Retinal pigment epithelial cell (primary cell): ENCODE data around the gene CNTN5.

Experiments used
- DNase-seq: peaks from one replicate; pipeline ENCODE4 v3.0.0-alpha.2; 2010; ENCODE audit warnings: low read depth
- H3K4me3 ChIP-seq: 2 replicates; pipeline ENCODE4 v1.5.1; 2011; ENCODE audit warnings: mild to moderate bottlenecking, low read length, control low read depth, moderate library complexity
- CTCF ChIP-seq: conservative IDR thresholded peaks from 2 replicates; pipeline ENCODE4 v1.5.1; 2011; ENCODE audit warnings: low read depth, low read length, control low read depth, inconsistent platforms

The CNTN5 gene

GRCh38 chr11:100328626-100329340 is 1308.0 kb downstream of the CNTN5 start:
- peak; percentile 27 for TF ChIP-seq CTCF
- DNase-seq, result peak; percentile 92
- H3K4me3 ChIP-seq, result no peak overlapping the region

- no peak for TF ChIP-seq CTCF
- peak; percentile 39 for DNase-seq
- no peak overlapping the region for H3K4me3 ChIP-seq
These were observed 1308.6 kb downstream of the CNTN5 start for GRCh38 chr11:100329352-100329751.

- TF ChIP-seq CTCF, result no peak
- H3K4me3 ChIP-seq, result no peak overlapping the region
- no peak for DNase-seq
These were observed 1316.1 kb downstream of the CNTN5 start for GRCh38 chr11:100336873-100337272.

GRCh38 chr11:100338144-100338840 is 1317.5 kb downstream of the CNTN5 start:
- no peak overlapping the region for H3K4me3 ChIP-seq
- DNase-seq, result no peak
- no peak for TF ChIP-seq CTCF

GRCh38 chr11:100340466-100341319 is 1319.9 kb downstream of the CNTN5 start:
- no peak for TF ChIP-seq CTCF
- no peak overlapping the region for H3K4me3 ChIP-seq
- DNase-seq, result peak; percentile 17

GRCh38 chr11:100353083-100353482 is 1332.3 kb downstream of the CNTN5 start:
- no peak for TF ChIP-seq CTCF
- DNase-seq, result no peak
- no peak overlapping the region for H3K4me3 ChIP-seq
